Panc1 (cell line): ENCODE measurements around the gene PIGC. TPM values are rescaled to one million over a fixed set of nuclear protein-coding genes. Genes with fewer than 3 reads are reported as not detected.

Experiments
- ATAC-seq: fragments of 200-7000 bp; cut with Tn5 transposase; 2 replicates; pipeline ENCODE4 v1.9.1; 2020; ENCODE audit warnings: mild to moderate bottlenecking, moderate library complexity
- BruUV-seq: library from RNA; stranded (reverse); fragments of 400-500 nt; replicated peaks from 2 replicates; lab custom pipeline; 2021; lab: Mats Ljungman, UMichigan
- CTCF ChIA-PET: fragments of 300-600 bp; sonication (Branson Sonifier 250); formaldehyde crosslinking; loops from one replicate; lab custom pipeline; 2022; ENCODE audit warnings: antibody characterized with exemption; lab: Charles Lee
- POLR2A ChIA-PET: fragments of 300-600 bp; sonication (Branson Sonifier 250); formaldehyde crosslinking; loops from one replicate; lab custom pipeline; 2022; ENCODE audit warnings: antibody characterized with exemption; lab: Charles Lee
- DNase-seq: peaks from one replicate; pipeline ENCODE4 v3.0.0-alpha.2; 2010; ENCODE audit warnings: low read depth, low spot score
- H3K27ac ChIP-seq: 2 replicates; pipeline ENCODE4 v1.5.1; 2011; ENCODE audit warnings: mild to moderate bottlenecking, low read length, inconsistent platforms
- H3K27me3 ChIP-seq: fragments of 200-500 bp; sonication (Bioruptor generic); 2 replicates; pipeline ENCODE4 v1.6.0; 2014; ENCODE audit warnings: low read length, inconsistent platforms; ENCODE audit not compliant: control insufficient read depth, insufficient read depth
- H3K36me3 ChIP-seq: fragments of 200-500 bp; sonication (Bioruptor generic); 2 replicates; pipeline ENCODE4 v1.5.1; 2014; ENCODE audit warnings: inconsistent platforms, mild to moderate bottlenecking, low read length, moderate library complexity; ENCODE audit not compliant: control insufficient read depth, insufficient read depth
- H3K4me1 ChIP-seq: 2 replicates; pipeline ENCODE4 v1.5.1; 2011; ENCODE audit warnings: inconsistent platforms, mild to moderate bottlenecking, low read length, moderate library complexity; ENCODE audit not compliant: control insufficient read depth, insufficient read depth
- H3K4me3 ChIP-seq, 2 experiments: 2 replicates each; pipeline ENCODE4 v1.5.1; 2011 to 2012; ENCODE audit warnings: low read depth in 2 of 2, low read length in 2 of 2, mild to moderate bottlenecking in 2 of 2, inconsistent platforms in 1 of 2, moderate library complexity in 1 of 2
- H3K9me3 ChIP-seq: fragments of 200-500 bp; sonication (Bioruptor generic); 2 replicates; pipeline ENCODE4 v1.5.1; 2014; ENCODE audit warnings: low read depth, mild to moderate bottlenecking, inconsistent platforms, low read length, moderate library complexity; ENCODE audit not compliant: control insufficient read depth, insufficient read depth
- CTCF ChIP-seq: fragments of 450-650 bp; IDR thresholded peaks from 2 replicates; pipeline ENCODE4 v1.5.1; 2017; ENCODE audit warnings: mild to moderate bottlenecking
- POLR2AphosphoS5 ChIP-seq: IDR thresholded peaks from 2 replicates; pipeline ENCODE4 v1.6.1; 2012; ENCODE audit warnings: mild to moderate bottlenecking, low read depth, low read length, moderate library complexity
- REST ChIP-seq, 2 experiments: IDR thresholded peaks; 2 replicates each; pipeline ENCODE4 v1.6.1; 2011 to 2012; ENCODE audit warnings: low read depth in 2 of 2, control low read depth in 1 of 2, low read length in 1 of 2, mild to moderate bottlenecking in 1 of 2, moderate library complexity in 1 of 2; ENCODE audit not compliant: insufficient read depth in 1 of 2
- SIN3A ChIP-seq: IDR thresholded peaks from 2 replicates; pipeline ENCODE4 v1.6.1; 2012; ENCODE audit warnings: low read depth, mild to moderate bottlenecking, low read length, moderate library complexity, borderline replicate concordance; ENCODE audit not compliant: insufficient read depth
- TCF7L2 ChIP-seq: IDR thresholded peaks from 2 replicates; pipeline ENCODE4 v1.6.1; 2011; ENCODE audit warnings: mild to moderate bottlenecking, low read depth, low read length, inconsistent platforms
- in situ Hi-C: cut with HindIII; loops from 2 replicates; pipeline ENCODE4 v1.10.0; 2016; ENCODE audit warnings: low sequenced_read_pairs, low pct_unique_long_range_greater_than_20kb
- intact Hi-C: fragments of 100-400 bp; cut with micrococcal nuclease; formaldehyde crosslinking; loops from one replicate; pipeline ENCODE4 v1.10.0; 2022; ENCODE audit not compliant: unreplicated experiment
- total RNA-seq: library from RNA; stranded (reverse); gene quantifications from one replicate; pipeline ENCODE4 v1.2.1, GENCODE V29; 2021; ENCODE audit not compliant: unreplicated experiment

Gene PIGC
- total RNA-seq, 1 experiment from 2014 or later = 23.6 TPM

GRCh38 chr1:172478485-172478884 is 34.6 kb upstream of the PIGC start:
- Histone ChIP-seq H3K4me3 (no peak overlapping the region), H3K27ac (no peak overlapping the region), H3K27me3 (peaks cover 2% of the 10 kb centered on the region; the same call in 1 of the 2 replicates), H3K9me3 (no peaks in the 10 kb centered on the region), H3K4me1 (no peaks in the 10 kb centered on the region), H3K36me3 (no peaks in the 10 kb centered on the region)
- BruUV-seq = no TSS peak
- ChIA-PET CTCF (no interaction called here), POLR2A (no interaction called here)
- ATAC-seq (no peak), DNase-seq (no peak)
- in situ Hi-C loops (no loop called here), intact Hi-C loops (no loop called here)
- TF ChIP-seq POLR2AphosphoS5 (no peak), SIN3A (no peak), CTCF (no peak), TCF7L2 (no peak), REST (IDR thresholded peaks at IDR 0.05; ENCODE audit: insufficient read depth in 1 of 2, low read depth in 2 of 2, low read length in 1 of 2) (no peak)

GRCh38 chr1:172477741-172478140 is 33.9 kb upstream of the PIGC start:
- Histone ChIP-seq H3K27me3 (no peaks in the 10 kb centered on the region; the same call in 1 of the 2 replicates), H3K27ac (no peak overlapping the region), H3K36me3 (no peaks in the 10 kb centered on the region), H3K4me3 (no peak overlapping the region), H3K9me3 (no peaks in the 10 kb centered on the region), H3K4me1 (no peaks in the 10 kb centered on the region)
- no peak for ATAC-seq
- intact Hi-C loops (no loop called here), in situ Hi-C loops (no loop called here)
- no TSS peak for BruUV-seq
- CTCF ChIA-PET = no interaction called here
- POLR2A ChIA-PET = no interaction called here
- TF ChIP-seq TCF7L2 (no peak), POLR2AphosphoS5 (no peak), SIN3A (no peak), REST (IDR thresholded peaks at IDR 0.05; ENCODE audit: insufficient read depth in 1 of 2, low read depth in 2 of 2, low read length in 1 of 2) (no peak), CTCF (no peak)
- DNase-seq = no peak
